ENCODE results near the gene FUCA1. TPM values are rescaled to one million over a fixed set of nuclear protein-coding genes. Genes with fewer than 3 reads are reported as not detected.
"Not testable (repeated sequence)": the region's sequence is repeated elsewhere in the genome, so short reads cannot be mapped to it uniquely, and the experiment has no call there.

The FUCA1 gene
- total RNA-seq, 4 donors from 2014 or later = 20.3 to 44.4 (median 23.5) TPM

DNA sequence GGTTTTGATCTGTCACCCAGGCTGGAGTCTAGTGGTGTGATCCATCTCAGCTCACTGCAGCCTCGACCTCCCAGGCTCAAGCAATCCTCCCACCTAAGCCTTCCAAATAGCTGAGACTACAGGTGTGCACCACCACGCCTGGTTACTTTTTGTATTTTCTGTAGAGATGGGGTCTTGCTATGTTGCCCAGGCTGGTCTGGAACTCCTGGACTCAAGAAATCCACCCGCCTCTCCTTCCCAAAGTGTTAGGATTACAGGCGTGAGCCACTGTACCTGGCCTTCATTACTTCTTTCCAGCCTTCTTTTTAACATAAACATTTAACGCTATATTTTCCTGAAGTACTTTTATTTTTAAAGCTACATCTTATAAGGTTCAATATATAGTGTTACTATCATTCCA lies 24.4 kb downstream of the FUCA1 start:
- no peaks in the 10 kb centered on the region for H3K27me3 ChIP-seq
- peaks cover 0 to 7% (median 0%) of the 10 kb centered on the region in 3 donors for H3K4me1 ChIP-seq
- no peak overlapping the region for H3K27ac ChIP-seq
- ATAC-seq = no peak
- WGBS, 2 donors (ENCODE audit: low coverage in 1 of 2) = 82 to 92% methylated on average over 4 to 5 of the region's 5 CpGs
- H3K9me3 ChIP-seq = no peaks in the 10 kb centered on the region
- TF ChIP-seq EP300 (IDR thresholded peaks at IDR 0.05) (no peak), POLR2A (IDR thresholded peaks at IDR 0.05) (no peak), POLR2AphosphoS5 (IDR thresholded peaks at IDR 0.05) (no peak)
- TF ChIP-seq, protein P1, sequence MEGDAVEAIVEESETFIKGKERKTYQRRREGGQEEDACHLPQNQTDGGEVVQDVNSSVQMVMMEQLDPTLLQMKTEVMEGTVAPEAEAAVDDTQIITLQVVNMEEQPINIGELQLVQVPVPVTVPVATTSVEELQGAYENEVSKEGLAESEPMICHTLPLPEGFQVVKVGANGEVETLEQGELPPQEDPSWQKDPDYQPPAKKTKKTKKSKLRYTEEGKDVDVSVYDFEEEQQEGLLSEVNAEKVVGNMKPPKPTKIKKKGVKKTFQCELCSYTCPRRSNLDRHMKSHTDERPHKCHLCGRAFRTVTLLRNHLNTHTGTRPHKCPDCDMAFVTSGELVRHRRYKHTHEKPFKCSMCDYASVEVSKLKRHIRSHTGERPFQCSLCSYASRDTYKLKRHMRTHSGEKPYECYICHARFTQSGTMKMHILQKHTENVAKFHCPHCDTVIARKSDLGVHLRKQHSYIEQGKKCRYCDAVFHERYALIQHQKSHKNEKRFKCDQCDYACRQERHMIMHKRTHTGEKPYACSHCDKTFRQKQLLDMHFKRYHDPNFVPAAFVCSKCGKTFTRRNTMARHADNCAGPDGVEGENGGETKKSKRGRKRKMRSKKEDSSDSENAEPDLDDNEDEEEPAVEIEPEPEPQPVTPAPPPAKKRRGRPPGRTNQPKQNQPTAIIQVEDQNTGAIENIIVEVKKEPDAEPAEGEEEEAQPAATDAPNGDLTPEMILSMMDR (IDR thresholded peaks at IDR 0.05) = no peak
- peaks cover 0 to 42% of the 10 kb centered on the region in 2 donors for H3K36me3 ChIP-seq
- H3K4me3 ChIP-seq = no peak overlapping the region

DNA sequence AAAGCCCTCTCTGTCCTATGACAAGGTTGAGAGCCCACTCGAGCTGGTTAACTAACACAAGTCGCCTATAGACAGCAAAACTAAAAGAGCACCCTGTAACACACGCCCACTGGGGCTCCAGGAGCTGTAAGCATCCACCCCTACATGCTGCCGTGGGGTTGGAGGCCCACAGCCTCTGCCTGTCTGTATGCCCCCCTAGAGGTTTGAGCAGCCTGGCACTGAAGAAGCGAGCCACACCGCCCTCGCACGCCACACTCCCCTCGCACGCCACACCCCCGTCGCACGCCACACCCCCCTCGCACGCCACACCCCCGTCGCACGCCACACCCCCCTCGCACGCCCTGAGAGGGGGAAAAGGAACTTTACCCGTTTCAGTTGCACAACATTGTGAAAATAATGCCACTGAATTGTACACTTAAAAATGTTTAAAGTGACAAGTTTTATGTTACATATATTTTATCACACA lies 29.7 kb downstream of the FUCA1 start:
- ATAC-seq = peak; percentile 93
- WGBS, 2 donors (ENCODE audit: low coverage in 1 of 2) = 0% methylated on average over 9 of the region's 21 CpGs; no CpG with 5 or more reads in 1 of the 2 donors

DNA sequence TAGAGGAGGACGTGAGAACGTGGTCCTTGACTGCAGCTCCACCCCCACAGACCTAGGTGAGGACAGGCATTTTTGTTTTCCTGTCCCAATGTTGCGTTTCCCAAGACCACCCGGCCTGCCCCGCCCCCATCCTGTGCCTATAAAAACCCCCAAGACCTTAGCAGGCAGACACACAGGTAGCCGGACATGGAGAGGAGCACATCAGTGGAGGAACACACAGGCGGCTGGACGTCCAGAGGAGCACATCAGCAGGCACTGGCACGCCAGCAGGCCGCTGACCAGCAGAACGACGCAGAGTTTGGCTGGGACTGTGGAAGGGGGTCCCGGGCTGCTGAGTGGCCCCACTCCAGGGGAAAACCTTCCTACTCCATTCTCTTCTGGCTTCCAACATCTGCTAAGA lies 30.2 kb downstream of the FUCA1 start:
- peaks cover 0 to 14% (median 0%) of the 10 kb centered on the region in 3 donors for H3K4me1 ChIP-seq
- no peak for TF ChIP-seq POLR2A (IDR thresholded peaks at IDR 0.05)
- no peak for TF ChIP-seq EP300 (IDR thresholded peaks at IDR 0.05)
- TF ChIP-seq POLR2AphosphoS5 (IDR thresholded peaks at IDR 0.05) = no peak
- TF ChIP-seq, protein P1 (IDR thresholded peaks at IDR 0.05) = no peak
- H3K27ac ChIP-seq = no peak overlapping the region
- no peaks in the 10 kb centered on the region for H3K9me3 ChIP-seq
- no peak for ATAC-seq
- H3K4me3 ChIP-seq = peak overlapping the region in 1 of 2 donors; percentile 42
- H3K36me3 ChIP-seq = no peaks in the 10 kb centered on the region
- H3K27me3 ChIP-seq = peaks cover 5% of the 10 kb centered on the region
- 10 to 15% methylated on average over 3 to 4 of the region's 13 CpGs for WGBS, 2 donors (ENCODE audit: low coverage in 1 of 2)

More for the DNA sequence above, 29.7 kb downstream of the FUCA1 start:
- TF ChIP-seq EP300 (IDR thresholded peaks at IDR 0.05) (no peak), POLR2AphosphoS5 (IDR thresholded peaks at IDR 0.05) (no peak), POLR2A (IDR thresholded peaks at IDR 0.05) (no peak)
- TF ChIP-seq, protein P1 (IDR thresholded peaks at IDR 0.05) = no peak
- Histone ChIP-seq H3K4me1 (peaks cover 0 to 14% (median 0%) of the 10 kb centered on the region in 3 donors), H3K9me3 (no peaks in the 10 kb centered on the region), H3K36me3 (no peaks in the 10 kb centered on the region), H3K4me3 (peak overlapping the region; percentile 15 to 42), H3K27me3 (peaks cover 5% of the 10 kb centered on the region), H3K27ac (no peak overlapping the region)

DNA sequence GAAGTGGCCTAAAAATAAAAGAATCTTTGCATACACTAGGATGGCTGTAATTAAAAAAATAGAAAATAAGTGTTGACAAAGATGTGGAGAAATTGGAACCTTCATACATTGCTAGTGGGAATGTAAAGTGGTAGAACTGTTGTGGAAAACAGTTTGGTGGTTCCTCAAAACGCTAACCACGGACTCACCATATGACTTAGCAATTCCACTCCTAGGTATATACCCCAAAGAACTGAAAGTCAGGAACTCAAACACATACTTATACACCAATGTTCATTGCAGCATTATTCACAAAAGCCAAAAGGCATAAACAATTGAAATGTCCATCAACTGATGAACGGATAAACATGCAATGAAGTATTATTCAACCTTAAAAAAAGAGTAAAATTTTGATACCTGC lies 32.1 kb downstream of the FUCA1 start:
- peaks cover 5% of the 10 kb centered on the region for H3K27me3 ChIP-seq
- H3K36me3 ChIP-seq = no peaks in the 10 kb centered on the region
- TF ChIP-seq POLR2AphosphoS5 (IDR thresholded peaks at IDR 0.05) = no peak
- TF ChIP-seq POLR2A (IDR thresholded peaks at IDR 0.05) = no peak
- TF ChIP-seq EP300 (IDR thresholded peaks at IDR 0.05) = no peak
- TF ChIP-seq, protein P1 (IDR thresholded peaks at IDR 0.05) = no peak
- WGBS, 2 donors (ENCODE audit: low coverage in 1 of 2) = 67 to 94% methylated on average over 3 of the region's 3 CpGs
- peaks cover 0 to 14% (median 0%) of the 10 kb centered on the region in 3 donors for H3K4me1 ChIP-seq
- no peak overlapping the region for H3K4me3 ChIP-seq
- no peak overlapping the region for H3K27ac ChIP-seq
- ATAC-seq = no peak
- H3K9me3 ChIP-seq = no peaks in the 10 kb centered on the region

DNA sequence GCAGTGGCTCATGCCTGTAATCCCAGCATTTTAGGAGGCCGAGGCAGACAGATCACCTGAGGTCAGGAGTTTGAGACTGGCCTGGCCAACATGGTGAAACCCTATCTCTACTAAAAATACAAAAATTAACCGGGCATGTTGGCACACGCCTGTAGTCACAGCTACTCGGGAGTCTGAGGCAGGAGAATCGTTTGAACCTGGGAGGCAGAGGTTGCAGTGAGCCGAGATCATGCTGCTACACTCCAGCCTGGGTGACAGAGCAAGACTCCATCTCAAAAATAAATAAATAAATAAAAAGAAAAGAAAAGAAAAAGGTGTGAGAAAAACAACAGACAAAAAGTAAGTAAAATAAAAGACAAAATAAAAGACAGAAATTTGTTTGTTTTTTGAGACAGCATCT lies 33.9 kb downstream of the FUCA1 start:
- H3K36me3 ChIP-seq, H3K9me3 ChIP-seq, H3K27ac ChIP-seq, H3K27me3 ChIP-seq, H3K4me3 ChIP-seq, ATAC-seq: not testable (repeated sequence)
- peaks cover 0 to 14% (median 0%) of the 10 kb centered on the region in 3 donors for H3K4me1 ChIP-seq
- WGBS, 2 donors (ENCODE audit: low coverage in 1 of 2) = 71 to 76% methylated on average over 4 to 6 of the region's 6 CpGs

Measured in gastroesophageal sphincter (tissue), 4 donors.